Measurements from ENCODE around the gene XCL1. TPM values are rescaled to one million over a fixed set of nuclear protein-coding genes. Genes with fewer than 3 reads are reported as not detected.

The XCL1 gene
- polyA plus RNA-seq, 3 donors, result not detected

- no peak for DNase-seq (ENCODE audit: extremely low read depth in 1 of 11, low read depth in 9 of 11, low spot score in 4 of 11)
Observed at GRCh38 chr1:168598125-168598524, 21.7 kb downstream of the XCL1 start.

DNA sequence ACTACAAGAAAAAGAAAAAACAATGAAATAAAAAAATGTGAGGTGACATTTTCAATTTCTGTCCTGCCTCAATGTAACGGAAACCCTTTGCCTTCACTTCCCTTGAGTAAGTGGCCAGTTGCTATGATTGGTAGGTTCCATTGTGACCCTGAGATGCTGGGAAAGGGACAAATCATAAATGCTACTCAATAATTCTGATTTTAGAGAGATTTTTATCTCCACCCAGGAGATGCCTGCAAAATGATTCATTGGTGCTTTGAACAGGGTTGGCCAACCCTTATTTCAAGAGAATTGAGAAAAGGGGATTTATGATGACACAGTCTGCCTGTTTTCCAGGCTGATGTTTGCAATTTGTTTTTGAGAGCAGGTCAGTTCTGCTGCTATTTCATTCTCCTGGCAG is 22.5 kb downstream of the XCL1 start:
- no peak for DNase-seq (ENCODE audit: extremely low read depth in 1 of 11, low read depth in 9 of 11, low spot score in 4 of 11)

- DNase-seq (ENCODE audit: extremely low read depth in 1 of 11, low read depth in 9 of 11, low spot score in 4 of 11), result no peak
Observed at GRCh38 chr1:168599641-168600040, 23.2 kb downstream of the XCL1 start.

GRCh38 chr1:168601051-168601450 is 24.6 kb downstream of the XCL1 start:
- DNase-seq (ENCODE audit: extremely low read depth in 1 of 11, low read depth in 9 of 11, low spot score in 4 of 11), result no peak

- DNase-seq (ENCODE audit: extremely low read depth in 1 of 11, low read depth in 9 of 11, low spot score in 4 of 11), result peak in 4 of 11 donors; percentile 52 to 69 (median 60)
Observed at GRCh38 chr1:168603501-168604110, 27.2 kb downstream of the XCL1 start.

DNA sequence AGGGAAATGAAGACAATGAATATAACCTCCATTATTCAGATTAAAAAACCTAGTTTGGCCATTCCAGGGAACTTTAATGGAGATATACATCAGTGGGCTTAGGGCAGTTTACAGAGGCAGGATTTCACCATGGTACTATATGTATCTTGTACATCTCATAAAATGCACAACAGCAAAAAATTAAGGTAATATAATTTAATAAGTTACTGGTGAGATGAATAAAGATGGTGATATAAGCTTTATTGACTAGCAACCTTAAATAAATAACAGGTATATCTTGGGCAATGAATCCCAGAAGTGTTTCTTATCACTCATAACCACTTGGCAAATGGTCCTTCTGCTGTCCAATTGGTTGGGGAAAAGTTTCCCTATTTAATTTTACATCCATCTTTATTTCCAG is 29.0 kb downstream of the XCL1 start:
- no peak for DNase-seq (ENCODE audit: extremely low read depth in 1 of 11, low read depth in 9 of 11, low spot score in 4 of 11)

- no peak for DNase-seq (ENCODE audit: extremely low read depth in 1 of 11, low read depth in 9 of 11, low spot score in 4 of 11)
Observed at GRCh38 chr1:168606096-168606495, 29.7 kb downstream of the XCL1 start.

GRCh38 chr1:168607872-168608428 is 31.5 kb downstream of the XCL1 start:
- DNase-seq (ENCODE audit: extremely low read depth in 1 of 11, low read depth in 9 of 11, low spot score in 4 of 11), result no peak

- DNase-seq (ENCODE audit: extremely low read depth in 1 of 11, low read depth in 9 of 11, low spot score in 4 of 11), result peak in 6 of 11 donors; percentile 36 to 57 (median 53)
Observed at GRCh38 chr1:168608796-168609715, 32.7 kb downstream of the XCL1 start.

DNA sequence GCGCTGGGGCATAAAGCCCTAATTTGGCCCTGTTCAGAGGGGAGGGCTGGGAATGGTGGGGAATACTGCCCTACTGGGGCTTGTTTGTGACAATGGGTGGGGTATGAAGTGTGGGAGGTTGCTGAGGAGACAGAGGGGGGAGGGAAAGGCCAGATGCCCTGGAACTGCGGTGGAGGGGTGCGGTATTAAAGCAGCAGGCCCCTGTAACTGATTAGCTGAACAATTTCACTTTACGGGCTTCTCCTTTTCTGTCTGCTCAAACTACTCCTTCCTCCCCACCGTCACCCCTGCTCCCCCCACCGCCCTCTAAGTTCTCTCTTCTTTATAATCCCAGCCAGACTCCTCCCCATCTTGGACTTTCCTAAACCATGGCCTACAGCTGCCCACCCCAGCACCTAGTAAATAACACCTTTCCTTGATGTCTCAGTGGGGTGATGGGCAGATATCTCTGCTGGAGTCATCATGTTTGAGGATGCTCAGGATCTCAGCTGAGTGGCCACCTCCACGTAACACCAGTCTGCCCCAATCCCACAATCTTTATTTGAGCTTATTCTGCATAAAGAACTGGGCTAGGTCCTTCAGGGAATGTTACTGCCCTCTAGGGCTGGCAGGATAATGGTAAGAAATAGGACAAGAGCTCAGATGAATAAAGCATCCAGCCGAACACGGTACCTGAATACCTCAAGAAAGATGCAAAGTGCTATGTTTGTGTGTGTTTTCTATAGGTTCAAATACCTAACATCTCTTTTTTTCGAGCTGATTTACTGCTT is 33.5 kb downstream of the XCL1 start:
- no peak for DNase-seq (ENCODE audit: extremely low read depth in 1 of 11, low read depth in 9 of 11, low spot score in 4 of 11)

GRCh38 chr1:168613038-168613451 is 36.6 kb downstream of the XCL1 start:
- DNase-seq (ENCODE audit: extremely low read depth in 1 of 11, low read depth in 9 of 11, low spot score in 4 of 11), result no peak

GRCh38 chr1:168613691-168614231 is 37.4 kb downstream of the XCL1 start:
- DNase-seq (ENCODE audit: extremely low read depth in 1 of 11, low read depth in 9 of 11, low spot score in 4 of 11), result peak in 9 of 11 donors; percentile 62 to 81 (median 70)

- peak in 1 of 11 donors; percentile 27 for DNase-seq (ENCODE audit: extremely low read depth in 1 of 11, low read depth in 9 of 11, low spot score in 4 of 11)
Observed at GRCh38 chr1:168614235-168614634, 37.8 kb downstream of the XCL1 start.

DNA sequence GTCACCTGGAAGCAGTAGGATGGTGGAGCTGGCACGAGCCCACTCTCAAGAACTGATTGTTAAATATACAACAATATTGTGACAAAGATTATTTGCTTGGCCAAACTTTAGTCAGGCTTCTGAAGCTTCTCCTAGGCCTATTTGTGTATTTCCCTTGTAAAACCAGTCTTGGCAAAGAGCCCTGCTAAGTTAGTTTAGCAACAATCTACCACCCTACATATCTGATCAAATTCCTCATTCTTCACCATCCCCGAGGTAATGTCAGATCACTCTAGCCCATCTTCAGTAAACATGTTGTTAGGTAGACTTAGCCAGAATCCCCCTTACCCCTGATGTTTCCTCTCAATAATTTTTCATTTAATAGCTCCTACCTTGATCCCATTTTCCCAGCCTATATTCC is 39.6 kb downstream of the XCL1 start:
- no peak for DNase-seq (ENCODE audit: extremely low read depth in 1 of 11, low read depth in 9 of 11, low spot score in 4 of 11)

- no peak for DNase-seq (ENCODE audit: extremely low read depth in 1 of 11, low read depth in 9 of 11, low spot score in 4 of 11)
Observed at GRCh38 chr1:168617974-168618750, 41.8 kb downstream of the XCL1 start.

GRCh38 chr1:168618886-168619285 is 42.5 kb downstream of the XCL1 start:
- DNase-seq (ENCODE audit: extremely low read depth in 1 of 11, low read depth in 9 of 11, low spot score in 4 of 11), result no peak

GRCh38 chr1:168621356-168621755 is 45.0 kb downstream of the XCL1 start:
- peak in 1 of 11 donors; percentile 27 for DNase-seq (ENCODE audit: extremely low read depth in 1 of 11, low read depth in 9 of 11, low spot score in 4 of 11)

Data from renal cortex interstitium (tissue), 11 donors.